ENCODE measurements around the gene UBTF. TPM values are rescaled to one million over a fixed set of nuclear protein-coding genes. Genes with fewer than 3 reads are reported as not detected.

Gene UBTF
- total and polyA plus RNA-seq, 9 of the 15 experiments (the other 6 are each of a cell fraction or from before 2014, with no cell fraction given), result 1.2 to 113 (median 83.6) TPM

DNA sequence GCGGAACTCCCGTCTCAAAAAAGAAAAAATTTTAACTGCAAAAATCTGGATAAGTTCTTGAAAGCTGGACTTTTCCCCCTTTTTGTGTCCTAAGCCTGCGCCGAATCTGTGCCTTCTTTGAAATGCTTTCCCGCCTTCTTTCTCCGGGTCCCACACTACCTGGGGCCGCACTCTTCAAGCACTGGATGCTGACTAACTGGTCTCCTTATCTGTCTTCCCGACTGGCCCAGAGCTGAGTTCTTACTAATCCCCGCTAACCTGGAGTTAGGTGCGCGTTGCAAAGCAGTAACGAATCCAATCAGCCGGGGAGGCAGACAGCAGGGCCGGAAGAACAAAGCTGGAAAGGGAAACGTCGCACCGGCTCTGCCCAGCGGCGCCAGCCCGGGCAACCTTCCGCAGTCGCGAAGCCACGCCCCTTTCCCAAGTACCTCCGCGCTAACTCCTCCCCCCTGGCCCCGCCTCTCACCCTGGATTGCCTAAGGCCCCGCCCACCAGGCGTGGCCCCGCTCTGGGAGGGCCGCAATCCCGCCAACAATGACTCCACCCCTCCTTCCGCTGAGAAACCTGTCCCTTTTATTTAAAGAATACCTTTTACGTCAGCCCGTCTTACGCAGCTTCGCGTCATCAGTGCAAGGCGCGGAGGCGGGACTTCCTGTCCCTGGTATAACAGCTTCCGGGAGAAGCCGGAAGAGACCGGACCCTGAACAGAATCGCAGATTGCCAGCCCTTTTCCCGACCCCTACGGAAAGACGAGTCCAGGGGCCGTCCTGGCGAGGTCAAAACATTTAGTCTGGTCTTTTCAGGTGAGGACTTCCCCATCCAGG is 33.0 kb downstream of the UBTF start, which contains the start of gene TMUB2 (continued):
- TF ChIP-seq, protein P1, sequence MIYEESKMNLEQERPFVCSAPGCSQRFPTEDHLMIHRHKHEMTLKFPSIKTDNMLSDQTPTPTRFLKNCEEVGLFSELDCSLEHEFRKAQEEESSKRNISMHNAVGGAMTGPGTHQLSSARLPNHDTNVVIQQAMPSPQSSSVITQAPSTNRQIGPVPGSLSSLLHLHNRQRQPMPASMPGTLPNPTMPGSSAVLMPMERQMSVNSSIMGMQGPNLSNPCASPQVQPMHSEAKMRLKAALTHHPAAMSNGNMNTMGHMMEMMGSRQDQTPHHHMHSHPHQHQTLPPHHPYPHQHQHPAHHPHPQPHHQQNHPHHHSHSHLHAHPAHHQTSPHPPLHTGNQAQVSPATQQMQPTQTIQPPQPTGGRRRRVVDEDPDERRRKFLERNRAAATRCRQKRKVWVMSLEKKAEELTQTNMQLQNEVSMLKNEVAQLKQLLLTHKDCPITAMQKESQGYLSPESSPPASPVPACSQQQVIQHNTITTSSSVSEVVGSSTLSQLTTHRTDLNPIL (CRISPR knock-in tag; IDR thresholded peaks at IDR 0.05), result no peak
- peak; percentile 50; the same call in 1 of the 2 replicates for TF ChIP-seq JUN (IDR thresholded peaks at IDR 0.05; ENCODE audit: borderline replicate concordance, low read depth, low read length)
- no peak for TF ChIP-seq JUN (CRISPR knock-in tag; IDR thresholded peaks at IDR 0.05; ENCODE audit: borderline replicate concordance)
- no peak for TF ChIP-seq SMAD3 (CRISPR knock-in tag; conservative IDR thresholded peaks at IDR 0.05)
- TF ChIP-seq ZSCAN32 (CRISPR knock-in tag; IDR thresholded peaks at IDR 0.05), result no peak
- peak; percentile 97 for TF ChIP-seq NCOA1 (IDR thresholded peaks at IDR 0.05; ENCODE audit: low read depth)
- no peak for TF ChIP-seq ZNF175 (CRISPR knock-in tag; IDR thresholded peaks at IDR 0.05; ENCODE audit: low read depth)
- no peak for TF ChIP-seq ZBTB7A (IDR thresholded peaks at IDR 0.05; ENCODE audit: borderline replicate concordance, control insufficient read depth, low read depth, low read length)
- TF ChIP-seq, protein P2, sequence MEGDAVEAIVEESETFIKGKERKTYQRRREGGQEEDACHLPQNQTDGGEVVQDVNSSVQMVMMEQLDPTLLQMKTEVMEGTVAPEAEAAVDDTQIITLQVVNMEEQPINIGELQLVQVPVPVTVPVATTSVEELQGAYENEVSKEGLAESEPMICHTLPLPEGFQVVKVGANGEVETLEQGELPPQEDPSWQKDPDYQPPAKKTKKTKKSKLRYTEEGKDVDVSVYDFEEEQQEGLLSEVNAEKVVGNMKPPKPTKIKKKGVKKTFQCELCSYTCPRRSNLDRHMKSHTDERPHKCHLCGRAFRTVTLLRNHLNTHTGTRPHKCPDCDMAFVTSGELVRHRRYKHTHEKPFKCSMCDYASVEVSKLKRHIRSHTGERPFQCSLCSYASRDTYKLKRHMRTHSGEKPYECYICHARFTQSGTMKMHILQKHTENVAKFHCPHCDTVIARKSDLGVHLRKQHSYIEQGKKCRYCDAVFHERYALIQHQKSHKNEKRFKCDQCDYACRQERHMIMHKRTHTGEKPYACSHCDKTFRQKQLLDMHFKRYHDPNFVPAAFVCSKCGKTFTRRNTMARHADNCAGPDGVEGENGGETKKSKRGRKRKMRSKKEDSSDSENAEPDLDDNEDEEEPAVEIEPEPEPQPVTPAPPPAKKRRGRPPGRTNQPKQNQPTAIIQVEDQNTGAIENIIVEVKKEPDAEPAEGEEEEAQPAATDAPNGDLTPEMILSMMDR (IDR thresholded peaks at IDR 0.05 in 2 of 3, conservative IDR thresholded peaks at IDR 0.05 in 1 of 3; ENCODE audit: insufficient read depth in 2 of 3, low read depth in 1 of 3, low read length in 3 of 3), result no peak
- TF ChIP-seq, protein P3, sequence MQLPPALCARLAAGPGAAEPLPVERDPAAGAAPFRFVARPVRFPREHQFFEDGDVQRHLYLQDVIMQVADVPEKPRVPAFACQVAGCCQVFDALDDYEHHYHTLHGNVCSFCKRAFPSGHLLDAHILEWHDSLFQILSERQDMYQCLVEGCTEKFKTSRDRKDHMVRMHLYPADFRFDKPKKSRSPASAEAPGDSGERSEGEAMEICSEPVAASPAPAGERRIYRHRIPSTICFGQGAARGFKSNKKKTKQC (CRISPR knock-in tag; IDR thresholded peaks at IDR 0.05), result no peak
- TF ChIP-seq HEY1 (CRISPR knock-in tag; IDR thresholded peaks at IDR 0.05; ENCODE audit: borderline replicate concordance), result no peak
- TF ChIP-seq, protein P4, sequence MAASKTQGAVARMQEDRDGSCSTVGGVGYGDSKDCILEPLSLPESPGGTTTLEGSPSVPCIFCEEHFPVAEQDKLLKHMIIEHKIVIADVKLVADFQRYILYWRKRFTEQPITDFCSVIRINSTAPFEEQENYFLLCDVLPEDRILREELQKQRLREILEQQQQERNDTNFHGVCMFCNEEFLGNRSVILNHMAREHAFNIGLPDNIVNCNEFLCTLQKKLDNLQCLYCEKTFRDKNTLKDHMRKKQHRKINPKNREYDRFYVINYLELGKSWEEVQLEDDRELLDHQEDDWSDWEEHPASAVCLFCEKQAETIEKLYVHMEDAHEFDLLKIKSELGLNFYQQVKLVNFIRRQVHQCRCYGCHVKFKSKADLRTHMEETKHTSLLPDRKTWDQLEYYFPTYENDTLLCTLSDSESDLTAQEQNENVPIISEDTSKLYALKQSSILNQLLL (CRISPR knock-in tag; IDR thresholded peaks at IDR 0.05; ENCODE audit: borderline replicate concordance), result no peak
- peak; percentile 91 for TF ChIP-seq SUPT5H (IDR thresholded peaks at IDR 0.05)
- TF ChIP-seq CBX3 (IDR thresholded peaks at IDR 0.05; ENCODE audit: borderline replicate concordance in 1 of 2, low read length in 2 of 2), result 0 out of 3 replicates have a peak, but pooled peaks of 1 of the 2 experiments have one; percentile 9
- no peak for TF ChIP-seq ZBTB8A (IDR thresholded peaks at IDR 0.05; ENCODE audit: partially characterized antibody)
- TF ChIP-seq TAL1 (IDR thresholded peaks at IDR 0.05), result no peak

All from K562 (cell line).